ENCODE data around the gene COL5A1.

DNA sequence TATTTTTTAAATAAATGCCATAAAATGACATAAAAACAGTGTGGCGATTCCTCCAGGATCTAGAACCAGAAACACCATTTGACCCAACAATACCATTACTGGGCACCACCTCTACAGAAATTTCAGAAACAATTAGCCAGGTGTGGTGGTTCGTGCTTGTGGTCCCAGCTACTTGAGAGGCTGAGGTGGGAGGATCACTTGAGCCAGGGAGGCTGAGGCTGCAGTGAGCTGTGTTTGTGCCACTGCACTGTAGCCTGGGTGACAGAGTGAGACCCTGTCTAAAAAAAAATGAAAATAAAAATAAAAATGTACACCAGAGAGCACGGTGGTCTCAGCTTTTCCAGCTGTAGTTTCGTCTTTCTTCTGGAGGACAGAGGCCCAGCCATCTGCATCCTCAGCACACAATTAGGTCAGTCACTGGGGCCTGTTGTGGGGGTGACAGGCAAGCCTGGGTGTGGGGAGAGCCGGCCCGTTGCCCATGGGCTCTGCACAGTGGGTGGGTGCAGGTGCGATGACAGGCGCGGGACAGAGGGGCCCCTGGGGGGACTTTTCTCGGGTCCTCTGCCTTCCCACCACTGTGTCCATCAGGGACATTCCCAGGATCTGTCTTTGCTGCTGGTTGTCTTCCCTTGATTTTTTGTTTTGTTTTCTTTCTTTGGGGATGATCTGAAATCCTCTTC is 9.8 kb downstream of the COL5A1 start:
- TF ChIP-seq ZNF274 (IDR thresholded peaks at IDR 0.05; ENCODE audit: low read depth, low read length) (no peak), SUZ12 (IDR thresholded peaks at IDR 0.05; ENCODE audit: extremely low read depth, insufficient read depth, insufficient read length) (no peak)
